ENCODE results near the gene OR1F1. TPM values are rescaled to one million over a fixed set of nuclear protein-coding genes. Genes with fewer than 3 reads are reported as not detected.

OR1F1 gene
- total and polyA plus RNA-seq, 2 of the 8 experiments (the other 6 are each of a cell fraction or from before 2014, with no cell fraction given): 0.52 to 1.2 TPM

DNA sequence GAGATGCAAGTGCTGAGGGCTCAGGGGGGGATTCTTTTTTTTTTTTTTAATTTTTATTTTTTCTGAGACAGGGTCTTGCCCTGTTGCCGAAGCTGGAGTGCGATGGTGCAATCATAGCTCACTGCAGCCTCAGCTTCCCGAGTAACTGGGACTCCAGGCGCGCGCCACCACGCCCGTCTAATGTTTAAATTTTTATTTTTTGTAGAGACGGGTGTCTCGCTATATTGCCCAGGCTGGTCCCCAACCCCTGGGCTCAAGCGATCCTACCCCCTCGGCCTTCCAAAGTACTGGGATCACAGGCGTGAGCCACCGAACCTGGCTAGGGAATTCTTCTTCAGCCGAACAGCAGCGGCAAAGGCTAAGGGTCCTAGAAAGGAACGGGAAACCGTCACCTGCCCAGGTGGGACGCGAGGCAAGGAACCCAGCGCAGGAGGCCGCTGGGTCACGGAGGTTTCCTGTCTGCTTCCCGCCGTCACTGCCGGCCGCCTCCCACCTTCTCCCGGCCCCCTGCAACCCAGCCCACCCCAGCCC is 13.3 kb upstream of the OR1F1 start:
- Histone ChIP-seq H3K9me3 (ENCODE audit: insufficient read depth in 2 of 2, low read depth in 1 of 2, low read length in 1 of 2) (no peaks in the 10 kb centered on the region), H3K79me2 (ENCODE audit: control insufficient read depth in 1 of 2, insufficient read depth in 2 of 2, low read length in 2 of 2) (no peaks in the 10 kb centered on the region), H2AFZ (ENCODE audit: low read length) (no peak overlapping the region), H3K79me1 (ENCODE audit: low read depth, low read length) (no peaks in the 10 kb centered on the region), H3K4me1 (replicated peaks in 1 of 4; ENCODE audit: control insufficient read depth in 3 of 4, insufficient read depth in 4 of 4, low read length in 3 of 4) (peaks cover 0 to 10% (median 5%) of the 10 kb centered on the region in 4 experiments; a peak in 5 of 7 replicates), H4K91ac (replicated peaks; ENCODE audit: insufficient read length, low read length) (no peak overlapping the region), H2BK15ac (ENCODE audit: low read length) (no peak overlapping the region), H2AK5ac (ENCODE audit: low read depth, low read length) (no peak overlapping the region), H3K4ac (replicated peaks; ENCODE audit: insufficient read length, low read depth, low read length) (no peak overlapping the region), H4K5ac (ENCODE audit: insufficient read length, low read depth, low read length) (no peak overlapping the region), H3K27ac (ENCODE audit: low read depth, low read length) (no peak overlapping the region), H4K8ac (ENCODE audit: extremely low read depth, insufficient read depth, low read length) (no peak overlapping the region), H3K4me3 (ENCODE audit: extremely low read depth in 1 of 4, insufficient read depth in 2 of 4, low read depth in 3 of 4, low read length in 4 of 4) (peak overlapping the region; percentile 34 to 71 (median 44); a peak in 6 of 8 replicates), H3K27me3 (replicated peaks in 1 of 4; ENCODE audit: control insufficient read depth in 3 of 4, extremely low read depth in 1 of 4, insufficient read depth in 3 of 4, low read length in 3 of 4) (peaks cover 0 to 21% (median 14%) of the 10 kb centered on the region in 4 experiments; a peak in 5 of 7 replicates), H2BK12ac (ENCODE audit: low read depth, low read length) (no peak overlapping the region), H3K4me2 (ENCODE audit: insufficient read depth in 1 of 2, low read depth in 2 of 2, low read length in 2 of 2) (peak overlapping the region; percentile 77 to 81), H3K36me3 (ENCODE audit: control insufficient read depth in 2 of 4, insufficient read depth in 4 of 4, low read length in 3 of 4) (no peaks in the 10 kb centered on the region), H3K23me2 (ENCODE audit: low read depth, low read length) (peaks cover 26% of the 10 kb centered on the region; the same call in 1 of the 2 replicates), H4K20me1 (replicated peaks in 1 of 2; ENCODE audit: control insufficient read depth in 1 of 2, insufficient read depth in 2 of 2, low read length in 2 of 2) (no peaks in the 10 kb centered on the region), H3K14ac (ENCODE audit: insufficient read length) (no peak overlapping the region), H2BK5ac (ENCODE audit: low read depth, low read length) (no peak overlapping the region), H3K18ac (ENCODE audit: extremely low read depth, low read length) (peak overlapping the region; percentile 36), H3K9ac (replicated peaks in 1 of 4; ENCODE audit: extremely low read depth in 1 of 4, low read depth in 3 of 4, low read length in 3 of 4) (no peak overlapping the region), H3K56ac (replicated peaks; ENCODE audit: insufficient read length, low read depth, low read length) (no peak overlapping the region), H2BK20ac (ENCODE audit: low read length) (no peak overlapping the region), H3K23ac (ENCODE audit: insufficient read length) (no peak overlapping the region), H2BK120ac (replicated peaks; ENCODE audit: low read depth, low read length) (no peak overlapping the region)
- DNase-seq (ENCODE audit: low read depth in 1 of 2, low spot score in 2 of 2) (no peak), FAIRE-seq (no peak)
- CTCF ChIA-PET (ENCODE audit: partially characterized antibody): interaction anchor here (0.6 to 4.7 kb wide), 15 partner anchors 9 to 784 kb away, joined by 3 to 25 read pairs (median 4); no protein-coding TSS in a partner anchor
- WGBS, 2 experiments (ENCODE audit: extremely low coverage in 1 of 2, insufficient coverage in 1 of 2, insufficient read length in 1 of 2, insufficient replicate concordance in 2 of 2, low coverage in 1 of 2, low lambda C conversion rate in 2 of 2, missing lambda C conversion rate in 1 of 2): 29% methylated on average over 20 of the region's 28 CpGs; no CpG with 5 or more reads in 1 of the 2 experiments
- POLR2A ChIA-PET (ENCODE audit: partially characterized antibody): interaction anchor here (0.9 to 5.1 kb wide), 7 partner anchors 9 to 76 kb away, joined by 3 to 28 read pairs (median 6); partner anchors contain the start of gene ZNF213
